ENCODE data around the gene RAP1GAP2. TPM values are rescaled to one million over a fixed set of nuclear protein-coding genes. Genes with fewer than 3 reads are reported as not detected.
A peak's percentile ranks its signal among the peaks of the same experiment; 100 is the strongest.

RAP1GAP2 gene
- total RNA-seq, 6 donors from 2014 or later, result 6.3 to 19.4 (median 13.6) TPM

DNA sequence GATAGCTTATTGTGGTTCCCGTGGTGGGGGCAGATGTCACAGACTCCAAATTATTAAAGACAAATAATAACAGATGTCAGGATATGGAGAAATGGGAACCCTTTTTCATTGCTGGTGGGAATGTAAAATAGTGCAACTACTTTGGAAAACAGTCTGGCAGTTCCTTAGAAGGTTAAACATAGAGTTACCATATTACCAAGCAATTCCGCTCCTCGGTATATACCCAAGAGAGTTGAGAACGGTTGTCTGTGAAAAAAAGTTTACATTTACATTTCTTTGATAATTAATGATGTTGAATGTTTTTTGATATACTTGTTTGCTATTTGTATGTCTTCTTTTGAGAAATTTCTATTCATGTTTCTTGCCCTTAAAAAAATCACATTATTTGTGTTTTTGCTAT is 226.0 kb downstream of the RAP1GAP2 start:
- DNase-seq, result no peak
- no peaks in the 10 kb centered on the region for H3K27me3 ChIP-seq
- ATAC-seq (ENCODE audit: low FRiP score in 2 of 2), result no peak
- peaks cover 0 to 6% (median 0%) of the 10 kb centered on the region in 4 donors for H3K9me3 ChIP-seq
- TF ChIP-seq EP300 (IDR thresholded peaks at IDR 0.05) (no peak), POLR2A (IDR thresholded peaks at IDR 0.05) (no peak), POLR2AphosphoS5 (IDR thresholded peaks at IDR 0.05) (no peak)
- TF ChIP-seq, protein P1, sequence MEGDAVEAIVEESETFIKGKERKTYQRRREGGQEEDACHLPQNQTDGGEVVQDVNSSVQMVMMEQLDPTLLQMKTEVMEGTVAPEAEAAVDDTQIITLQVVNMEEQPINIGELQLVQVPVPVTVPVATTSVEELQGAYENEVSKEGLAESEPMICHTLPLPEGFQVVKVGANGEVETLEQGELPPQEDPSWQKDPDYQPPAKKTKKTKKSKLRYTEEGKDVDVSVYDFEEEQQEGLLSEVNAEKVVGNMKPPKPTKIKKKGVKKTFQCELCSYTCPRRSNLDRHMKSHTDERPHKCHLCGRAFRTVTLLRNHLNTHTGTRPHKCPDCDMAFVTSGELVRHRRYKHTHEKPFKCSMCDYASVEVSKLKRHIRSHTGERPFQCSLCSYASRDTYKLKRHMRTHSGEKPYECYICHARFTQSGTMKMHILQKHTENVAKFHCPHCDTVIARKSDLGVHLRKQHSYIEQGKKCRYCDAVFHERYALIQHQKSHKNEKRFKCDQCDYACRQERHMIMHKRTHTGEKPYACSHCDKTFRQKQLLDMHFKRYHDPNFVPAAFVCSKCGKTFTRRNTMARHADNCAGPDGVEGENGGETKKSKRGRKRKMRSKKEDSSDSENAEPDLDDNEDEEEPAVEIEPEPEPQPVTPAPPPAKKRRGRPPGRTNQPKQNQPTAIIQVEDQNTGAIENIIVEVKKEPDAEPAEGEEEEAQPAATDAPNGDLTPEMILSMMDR (IDR thresholded peaks at IDR 0.05), result no peak
- no peak overlapping the region for H3K27ac ChIP-seq
- H3K4me1 ChIP-seq, result no peaks in the 10 kb centered on the region
- 89 to 91% methylated on average over 4 of the region's 4 CpGs for WGBS, 2 donors
- peaks cover 0 to 12% (median 3%) of the 10 kb centered on the region in 4 donors for H3K36me3 ChIP-seq
- H3K4me3 ChIP-seq, result no peak overlapping the region

DNA sequence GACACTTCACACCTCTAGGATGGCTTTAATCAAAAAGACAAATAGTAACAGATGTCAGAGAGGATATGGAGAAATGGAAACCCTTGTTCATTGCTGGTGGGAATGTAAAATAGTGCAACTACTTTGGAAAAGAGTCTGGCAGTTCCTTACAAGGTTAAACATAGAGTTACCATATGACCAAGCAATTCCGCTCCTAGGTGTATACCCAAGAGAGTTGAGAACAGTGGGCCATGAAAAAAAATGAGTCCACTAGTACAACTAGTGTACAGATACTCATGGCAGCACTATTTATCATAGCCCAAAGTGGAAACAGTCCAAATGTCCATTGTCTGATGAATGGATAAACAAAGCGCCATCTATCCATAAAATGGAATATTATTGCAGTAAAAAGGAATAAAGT is 228.1 kb downstream of the RAP1GAP2 start:
- ATAC-seq (ENCODE audit: low FRiP score in 2 of 2), result no peak
- Histone ChIP-seq H3K4me3 (no peak overlapping the region), H3K36me3 (peaks cover 0 to 12% (median 6%) of the 10 kb centered on the region in 4 donors), H3K9me3 (peaks cover 0 to 6% (median 0%) of the 10 kb centered on the region in 4 donors), H3K4me1 (no peaks in the 10 kb centered on the region), H3K27ac (no peak overlapping the region), H3K27me3 (no peaks in the 10 kb centered on the region)
- no peak for DNase-seq
- 90 to 95% methylated on average over 2 of the region's 2 CpGs for WGBS, 2 donors
- TF ChIP-seq, protein P1 (IDR thresholded peaks at IDR 0.05), result no peak
- TF ChIP-seq POLR2A (IDR thresholded peaks at IDR 0.05) (no peak), EP300 (IDR thresholded peaks at IDR 0.05) (no peak), POLR2AphosphoS5 (IDR thresholded peaks at IDR 0.05) (no peak)

DNA sequence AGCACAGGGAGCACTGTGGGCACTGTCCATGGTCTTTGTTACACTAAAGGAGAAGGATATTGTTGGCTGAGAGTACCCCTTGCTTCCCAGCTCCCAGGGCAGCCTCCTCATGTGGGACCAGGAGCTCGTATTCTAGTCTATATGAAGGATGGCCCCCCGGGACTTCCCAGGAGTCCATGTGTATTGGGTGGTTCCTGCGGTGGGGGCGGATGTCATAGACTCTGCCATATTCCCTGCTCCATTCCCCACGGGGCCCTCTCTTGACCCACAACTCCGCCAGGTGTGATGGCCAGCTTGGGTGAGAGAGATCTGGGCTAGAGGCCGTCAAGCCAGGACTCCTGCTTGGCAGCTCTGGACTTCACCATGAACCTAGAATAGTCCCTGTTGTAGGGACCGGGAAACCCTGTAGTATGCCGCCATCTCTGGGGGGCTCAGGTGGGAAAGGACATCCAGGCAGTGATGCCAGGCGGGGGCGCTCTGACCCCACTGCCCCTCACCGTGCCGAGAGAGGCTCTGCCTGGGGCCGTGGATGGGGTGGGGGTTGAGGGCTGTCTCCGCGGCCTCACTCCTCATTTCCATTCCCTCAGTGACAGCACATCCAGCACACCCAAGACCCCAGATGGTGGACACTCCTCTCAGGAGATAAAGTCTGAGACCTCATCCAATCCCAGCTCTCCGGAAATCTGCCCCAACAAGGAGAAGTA is 229.3 kb downstream of the RAP1GAP2 start:
- ATAC-seq (ENCODE audit: low FRiP score in 2 of 2) (no peak), DNase-seq (no peak)
- Histone ChIP-seq H3K36me3 (peaks cover 0 to 12% (median 4%) of the 10 kb centered on the region in 4 donors), H3K9me3 (peaks cover 0 to 6% (median 0%) of the 10 kb centered on the region in 4 donors), H3K27ac (no peak overlapping the region), H3K4me1 (peaks cover 0 to under 1% (median 0%) of the 10 kb centered on the region in 4 donors), H3K4me3 (no peak overlapping the region), H3K27me3 (no peaks in the 10 kb centered on the region)
- 88 to 92% methylated on average over 8 to 17 of the region's 17 CpGs for WGBS, 2 donors
- TF ChIP-seq, protein P1 (IDR thresholded peaks at IDR 0.05), result no peak
- TF ChIP-seq POLR2A (IDR thresholded peaks at IDR 0.05) (no peak), POLR2AphosphoS5 (IDR thresholded peaks at IDR 0.05) (no peak), EP300 (IDR thresholded peaks at IDR 0.05) (no peak)

DNA sequence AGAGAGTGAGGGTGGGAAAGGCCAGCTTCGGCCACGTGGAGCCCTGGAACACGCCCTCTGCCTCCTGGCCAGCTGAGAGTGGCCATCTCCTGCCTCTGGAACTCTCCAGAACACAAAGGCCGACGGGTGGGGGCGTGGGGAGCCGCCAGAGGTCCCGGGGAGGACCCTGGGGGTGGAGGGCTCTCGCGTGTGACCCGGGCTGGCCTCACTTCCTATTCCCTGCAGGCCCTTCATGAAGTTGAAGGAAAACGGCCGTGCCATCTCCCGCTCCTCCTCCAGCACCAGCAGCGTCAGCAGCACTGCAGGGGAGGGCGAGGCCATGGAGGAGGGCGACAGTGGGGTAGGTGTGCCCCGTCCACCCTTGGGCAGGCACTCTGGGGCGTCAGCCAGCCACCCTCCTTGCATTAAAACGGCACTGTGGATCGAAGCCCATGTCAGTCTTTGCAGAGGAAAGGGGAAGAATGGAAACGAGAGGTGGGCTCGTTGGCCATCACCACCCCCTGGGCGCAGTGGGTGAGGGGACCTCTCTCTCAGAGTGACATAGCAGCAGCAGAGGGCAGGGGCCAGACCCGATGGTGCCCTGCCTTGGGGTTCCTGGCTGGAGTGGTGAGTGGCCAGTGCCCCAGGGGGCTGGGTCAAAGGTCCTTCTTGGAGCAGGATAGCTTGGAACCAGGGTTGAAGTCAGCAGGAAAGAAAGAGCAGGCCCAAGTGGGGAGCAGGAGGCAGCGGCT is 230.1 kb downstream of the RAP1GAP2 start:
- H3K36me3 ChIP-seq, result peaks cover 0 to 12% (median 3%) of the 10 kb centered on the region in 4 donors
- TF ChIP-seq POLR2A (IDR thresholded peaks at IDR 0.05), result no peak
- no peak for TF ChIP-seq EP300 (IDR thresholded peaks at IDR 0.05)
- TF ChIP-seq, protein P1 (IDR thresholded peaks at IDR 0.05), result no peak
- TF ChIP-seq POLR2AphosphoS5 (IDR thresholded peaks at IDR 0.05), result no peak
- no peak overlapping the region for H3K27ac ChIP-seq
- peaks cover 0 to 3% (median 0%) of the 10 kb centered on the region in 4 donors for H3K4me1 ChIP-seq
- WGBS, 2 donors, result 73 to 83% methylated on average over 13 to 26 of the region's 26 CpGs
- ATAC-seq (ENCODE audit: low FRiP score in 2 of 2), result peak in 1 of 2 donors; percentile 26
- no peak for DNase-seq
- peaks cover 0 to 6% (median 0%) of the 10 kb centered on the region in 4 donors for H3K9me3 ChIP-seq
- H3K27me3 ChIP-seq, result no peaks in the 10 kb centered on the region
- no peak overlapping the region for H3K4me3 ChIP-seq
